NT2/D1 (cell line): ENCODE results near the gene POLE.

Source experiments
- YY1 ChIP-seq: IDR thresholded peaks from 2 replicates; pipeline ENCODE4 v1.6.1; 2011; ENCODE audit not compliant: insufficient read length, insufficient read depth
- ZNF274 ChIP-seq: IDR thresholded peaks from 2 replicates; pipeline ENCODE4 v1.6.1; 2011; ENCODE audit warnings: mild to moderate bottlenecking, low read depth, low read length

DNA sequence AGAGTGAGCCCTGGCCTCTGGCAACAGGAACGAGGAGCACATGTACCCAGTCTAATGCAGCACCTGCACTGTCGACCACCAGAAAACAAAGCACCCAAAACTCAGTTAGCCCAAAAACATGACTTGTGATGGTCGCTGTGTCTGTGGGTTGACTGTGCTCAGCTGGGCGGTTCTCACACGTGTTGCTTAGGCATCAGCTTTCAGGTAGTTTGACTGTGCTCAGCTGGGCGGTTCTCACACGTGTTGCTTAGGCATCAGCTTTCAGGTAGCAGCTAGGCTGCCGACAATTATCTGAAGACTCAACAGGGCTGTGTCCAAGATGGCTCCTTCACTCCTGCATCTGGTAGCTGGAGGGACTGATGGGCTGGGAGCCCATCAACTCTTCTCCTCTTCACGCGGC is 75.5 kb downstream of the POLE start:
- TF ChIP-seq ZNF274 = no peak
- TF ChIP-seq YY1 = no peak
